Type B pancreatic cell (in vitro differentiated cells): ENCODE results near the gene DLL4. TPM values are rescaled to one million over a fixed set of nuclear protein-coding genes. Genes with fewer than 3 reads are reported as not detected.
A peak's percentile ranks its signal among the peaks of the same experiment; 100 is the strongest.

ENCODE experiments used
- DNase-seq: peaks from one replicate; pipeline ENCODE4 v3.0.0; 2021; ENCODE audit warnings: mixed read lengths; ENCODE audit not compliant: unreplicated experiment; ENCODE audit errors: extremely low spot score
- H3K27ac Mint-ChIP-seq: 2 replicates; pipeline ENCODE4 v1.8.0; 2021; ENCODE audit warnings: mild to moderate bottlenecking, mixed read lengths
- H3K27me3 Mint-ChIP-seq: 2 replicates; pipeline ENCODE4 v1.8.0; 2021; ENCODE audit warnings: mixed read lengths
- H3K36me3 Mint-ChIP-seq: 2 replicates; pipeline ENCODE4 v1.8.0; 2021; ENCODE audit warnings: mixed read lengths
- H3K4me1 Mint-ChIP-seq: one replicate; pipeline ENCODE4 v1.8.0; 2021; ENCODE audit warnings: mixed read lengths; ENCODE audit not compliant: unreplicated experiment
- H3K4me3 Mint-ChIP-seq: 2 replicates; pipeline ENCODE4 v1.8.0; 2021; ENCODE audit warnings: mild to moderate bottlenecking, mixed read lengths
- H3K9me3 Mint-ChIP-seq: 2 replicates; pipeline ENCODE4 v1.8.0; 2021; ENCODE audit warnings: mixed read lengths
- CTCF ChIP-seq: fragments of 200-600 bp; sonication (generic); conservative IDR thresholded peaks from 2 replicates; pipeline ENCODE4 v1.5.0; 2021; ENCODE audit warnings: antibody characterized with exemption, mild to moderate bottlenecking
- total RNA-seq: library from RNA; stranded (reverse); gene quantifications from 2 replicates; pipeline ENCODE4 v1.2.1, GENCODE V29; 2021; ENCODE audit warnings: low replicate concordance

The DLL4 gene
- total RNA-seq, 1 donor from 2014 or later: 2.9 TPM

- TF ChIP-seq CTCF: peak; percentile 20
- no peaks in the 10 kb centered on the region for H3K36me3 Mint-ChIP-seq
- H3K27ac Mint-ChIP-seq: no peak overlapping the region
- DNase-seq: peak; percentile 73
- peak overlapping the region; percentile 75 for H3K4me3 Mint-ChIP-seq
- H3K27me3 Mint-ChIP-seq: peaks cover 86% of the 10 kb centered on the region
- H3K4me1 Mint-ChIP-seq: peaks cover 19% of the 10 kb centered on the region
- H3K9me3 Mint-ChIP-seq: no peaks in the 10 kb centered on the region
Observed at GRCh38 chr15:40925863-40926658, 3.1 kb upstream of the DLL4 start.

- H3K4me3 Mint-ChIP-seq: peak overlapping the region; percentile 75
- peak; percentile 66 for DNase-seq
- peaks cover 91% of the 10 kb centered on the region for H3K27me3 Mint-ChIP-seq
- peak overlapping the region; percentile 24 for H3K27ac Mint-ChIP-seq
- peaks cover 22% of the 10 kb centered on the region for H3K4me1 Mint-ChIP-seq
- no peaks in the 10 kb centered on the region for H3K9me3 Mint-ChIP-seq
- H3K36me3 Mint-ChIP-seq: no peaks in the 10 kb centered on the region
- TF ChIP-seq CTCF: no peak
Observed at GRCh38 chr15:40926659-40927494, 2.3 kb upstream of the DLL4 start.

- Mint-ChIP-seq H3K9me3 (no peaks in the 10 kb centered on the region), H3K27ac (peak overlapping the region; percentile 24), H3K27me3 (peaks cover 91% of the 10 kb centered on the region), H3K4me1 (peaks cover 22% of the 10 kb centered on the region), H3K36me3 (no peaks in the 10 kb centered on the region), H3K4me3 (peak overlapping the region; percentile 75)
- peak; percentile 65 for DNase-seq
- TF ChIP-seq CTCF: no peak
Observed at GRCh38 chr15:40927495-40927872, 1.7 kb upstream of the DLL4 start.

- Mint-ChIP-seq H3K4me1 (peaks cover 22% of the 10 kb centered on the region), H3K27ac (no peak overlapping the region), H3K9me3 (no peaks in the 10 kb centered on the region), H3K36me3 (no peaks in the 10 kb centered on the region), H3K27me3 (peaks cover 89% of the 10 kb centered on the region), H3K4me3 (peak overlapping the region; percentile 88)
- DNase-seq: peak; percentile 70
- TF ChIP-seq CTCF: no peak
Observed at GRCh38 chr15:40927873-40928806, 1.0 kb upstream of the DLL4 start.
